ENCODE measurements around the gene POMC.
"Not testable (repeated sequence)": the region's sequence is repeated elsewhere in the genome, so short reads cannot be mapped to it uniquely, and the experiment has no call there.

Gene POMC

GRCh38 chr2:25131567-25132298 is 36.6 kb downstream of the POMC start:
- DNase-seq, result no peak

- no peak for DNase-seq
Measured at GRCh38 chr2:25131253-25131566, 37.2 kb downstream of the POMC start.

- DNase-seq, result no peak
Measured at GRCh38 chr2:25129901-25130520, 38.4 kb downstream of the POMC start.

GRCh38 chr2:25127646-25128045 is 40.7 kb downstream of the POMC start:
- DNase-seq, result no peak

GRCh38 chr2:25127071-25127470 is 41.3 kb downstream of the POMC start:
- DNase-seq, result not testable (repeated sequence)

GRCh38 chr2:25125976-25126375 is 42.4 kb downstream of the POMC start:
- no peak for DNase-seq

- DNase-seq, result no peak
Measured at GRCh38 chr2:25125189-25125588, 43.2 kb downstream of the POMC start.

- DNase-seq, result no peak
Measured at GRCh38 chr2:25123682-25124081, 44.7 kb downstream of the POMC start.

- DNase-seq, result no peak
Measured at GRCh38 chr2:25122367-25122766, 46.0 kb downstream of the POMC start.

GRCh38 chr2:25119263-25119662 is 49.1 kb downstream of the POMC start:
- DNase-seq, result no peak

- no peak for DNase-seq
Measured at GRCh38 chr2:25116956-25117355, 51.4 kb downstream of the POMC start.

GRCh38 chr2:25115902-25116301 is 52.5 kb downstream of the POMC start:
- no peak for DNase-seq

- no peak for DNase-seq
Measured at GRCh38 chr2:25115249-25115883, 53.0 kb downstream of the POMC start.

- no peak for DNase-seq
Measured at GRCh38 chr2:25112113-25112512, 56.3 kb downstream of the POMC start.
